Activated CD4-positive, alpha-beta T cell treated with anti-CD3 and anti-CD28 coated beads, Interleukin-2, amount 10 ng/mL, durations not matched to agents 24 days and 14 days (primary cell): Measurements from ENCODE around the gene SLC25A26. TPM values are rescaled to one million over a fixed set of nuclear protein-coding genes. Genes with fewer than 3 reads are reported as not detected.
"Not testable (repeated sequence)": the region's sequence is repeated elsewhere in the genome, so short reads cannot be mapped to it uniquely, and the experiment has no call there.

Experiments used
- DNase-seq: peaks from one replicate; pipeline ENCODE4 v3.0.0; 2022
- H3K27ac Mint-ChIP-seq: one replicate; pipeline ENCODE4 v1.8.0; 2022; ENCODE audit warnings: mild to moderate bottlenecking, mixed read lengths
- H3K27me3 Mint-ChIP-seq: one replicate; pipeline ENCODE4 v1.8.0; 2022; ENCODE audit warnings: mixed read lengths
- H3K36me3 Mint-ChIP-seq: one replicate; pipeline ENCODE4 v1.8.0; 2022; ENCODE audit warnings: low read depth, mild to moderate bottlenecking, mixed read lengths
- H3K4me1 Mint-ChIP-seq: one replicate; pipeline ENCODE4 v1.8.0; 2021; ENCODE audit warnings: mixed read lengths
- H3K4me3 Mint-ChIP-seq: one replicate; pipeline ENCODE4 v1.8.0; 2022; ENCODE audit warnings: mild to moderate bottlenecking, moderate library complexity, mixed read lengths
- H3K9me3 Mint-ChIP-seq: one replicate; pipeline ENCODE4 v1.8.0; 2021; ENCODE audit warnings: mixed read lengths
- intact Hi-C: fragments of 100-400 bp; cut with micrococcal nuclease; formaldehyde crosslinking; loops from one replicate; pipeline ENCODE4 v1.15.1; 2023
- total RNA-seq: library from RNA; stranded (reverse); gene quantifications from 2 replicates; pipeline ENCODE4 v1.2.3, GENCODE V29; 2022

Gene SLC25A26
- total RNA-seq, 1 donor from 2014 or later = 22.1 TPM

DNA sequence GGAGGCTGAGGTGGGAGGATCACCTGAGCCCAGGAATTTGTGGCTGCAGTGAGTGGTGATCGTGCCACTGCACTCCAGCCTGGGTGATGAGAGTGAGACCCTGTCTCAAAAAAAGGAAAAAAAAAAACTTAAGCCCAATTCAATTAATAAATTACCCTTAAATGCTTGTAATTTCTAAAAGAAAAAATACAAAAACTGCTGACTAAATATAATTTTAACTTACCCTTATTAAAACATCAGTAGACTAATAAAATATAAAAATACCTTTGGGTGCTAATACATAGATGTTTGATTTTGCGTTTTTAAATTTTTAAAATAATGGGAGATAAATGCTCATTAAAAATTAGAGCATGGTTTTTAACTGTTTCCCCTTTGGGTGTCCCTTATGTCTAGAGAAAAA, 17.5 kb upstream of the SLC25A26 start:
- Mint-ChIP-seq H3K4me1 (no peaks in the 10 kb centered on the region), H3K27me3 (peaks cover 9% of the 10 kb centered on the region), H3K27ac (no peak overlapping the region), H3K4me3 (no peak overlapping the region), H3K9me3 (no peaks in the 10 kb centered on the region), H3K36me3 (no peaks in the 10 kb centered on the region)
- intact Hi-C loops = no loop called here
- no peak for DNase-seq

- peak; percentile 27 for DNase-seq
- H3K4me1 Mint-ChIP-seq = no peaks in the 10 kb centered on the region
- H3K36me3 Mint-ChIP-seq = no peaks in the 10 kb centered on the region
- no peak overlapping the region for H3K27ac Mint-ChIP-seq
- no peak overlapping the region for H3K4me3 Mint-ChIP-seq
- intact Hi-C loops = no loop called here
- H3K27me3 Mint-ChIP-seq = peaks cover 4% of the 10 kb centered on the region
- no peaks in the 10 kb centered on the region for H3K9me3 Mint-ChIP-seq
Observed at GRCh38 chr3:66206806-66207205, 14.0 kb upstream of the SLC25A26 start.

DNA sequence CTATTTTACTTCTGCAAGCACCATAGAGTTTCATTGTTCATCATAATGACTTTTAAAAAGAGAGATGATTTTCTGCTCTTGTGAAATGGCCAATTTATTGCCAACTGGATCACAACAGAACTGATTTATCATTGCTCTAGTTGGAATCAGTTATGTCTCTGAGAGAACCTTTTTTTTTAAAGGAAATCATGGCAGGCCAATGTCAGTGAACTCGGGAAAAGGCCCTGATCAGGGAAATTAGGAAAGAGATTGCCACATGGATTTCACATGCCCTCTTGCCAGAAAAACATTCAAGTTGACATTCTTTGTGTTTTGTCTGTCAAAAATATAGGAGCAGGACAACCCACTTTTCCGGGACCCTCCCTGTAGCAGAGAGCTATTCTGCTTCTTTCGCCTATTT, 12.6 kb upstream of the SLC25A26 start:
- H3K27ac Mint-ChIP-seq = no peak overlapping the region

GRCh38 chr3:66210687-66211295, 10.0 kb upstream of the SLC25A26 start:
- H3K27me3 Mint-ChIP-seq = no peaks in the 10 kb centered on the region
- H3K4me1 Mint-ChIP-seq = no peaks in the 10 kb centered on the region
- no peak for DNase-seq
- no peaks in the 10 kb centered on the region for H3K36me3 Mint-ChIP-seq
- no peaks in the 10 kb centered on the region for H3K9me3 Mint-ChIP-seq
- intact Hi-C loops = no loop called here
- H3K27ac Mint-ChIP-seq = no peak overlapping the region
- H3K4me3 Mint-ChIP-seq = no peak overlapping the region

More for the DNA sequence above, 12.6 kb upstream of the SLC25A26 start:
- H3K27me3 Mint-ChIP-seq = peaks cover 2% of the 10 kb centered on the region
- no peaks in the 10 kb centered on the region for H3K9me3 Mint-ChIP-seq
- no peaks in the 10 kb centered on the region for H3K36me3 Mint-ChIP-seq
- intact Hi-C loops = no loop called here
- no peak for DNase-seq
- no peaks in the 10 kb centered on the region for H3K4me1 Mint-ChIP-seq
- no peak overlapping the region for H3K4me3 Mint-ChIP-seq

DNA sequence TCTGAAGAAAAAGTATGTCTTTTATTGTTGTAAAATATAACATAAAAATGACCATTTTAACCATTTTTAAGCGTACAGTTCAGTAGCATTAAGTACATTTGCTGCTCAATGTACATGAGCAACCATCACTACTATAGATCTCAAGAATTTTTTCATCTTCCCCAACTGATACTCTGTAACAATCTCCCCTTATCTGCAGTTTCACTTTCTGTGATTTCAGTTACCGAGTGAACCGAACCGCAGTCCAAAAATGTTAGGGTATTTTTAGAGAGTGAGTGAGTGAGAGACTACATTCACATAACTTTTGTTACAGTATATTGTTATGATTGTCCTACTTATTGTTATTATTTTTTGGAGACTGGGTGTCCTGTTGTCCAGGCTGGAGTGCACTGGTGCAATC, 9.0 kb upstream of the SLC25A26 start:
- Mint-ChIP-seq H3K27ac (no peak overlapping the region), H3K4me3 (no peak overlapping the region), H3K4me1 (no peaks in the 10 kb centered on the region), H3K9me3 (no peaks in the 10 kb centered on the region), H3K36me3 (no peaks in the 10 kb centered on the region), H3K27me3 (no peaks in the 10 kb centered on the region)
- DNase-seq = peak; percentile 33
- intact Hi-C loops = no loop called here

- H3K27ac Mint-ChIP-seq = no peak overlapping the region
- H3K36me3 Mint-ChIP-seq = no peaks in the 10 kb centered on the region
- no peak overlapping the region for H3K4me3 Mint-ChIP-seq
- intact Hi-C loops = no loop called here
- no peak for DNase-seq
- H3K4me1 Mint-ChIP-seq = peaks cover 2% of the 10 kb centered on the region
- no peaks in the 10 kb centered on the region for H3K27me3 Mint-ChIP-seq
- no peaks in the 10 kb centered on the region for H3K9me3 Mint-ChIP-seq
Observed at GRCh38 chr3:66215106-66215505, 5.7 kb upstream of the SLC25A26 start.

- peaks cover 25% of the 10 kb centered on the region for H3K36me3 Mint-ChIP-seq
- H3K27ac Mint-ChIP-seq = no peak overlapping the region
- H3K27me3 Mint-ChIP-seq = no peaks in the 10 kb centered on the region
- peak overlapping the region; percentile 98 for H3K4me3 Mint-ChIP-seq
- intact Hi-C loops = loop anchor here (2.0 to 5.0 kb wide), 7 partner anchors 19 to 1432 kb away; partner anchors contain the start of genes KBTBD8, LRIG1 and SUCLG2
- peaks cover 5% of the 10 kb centered on the region for H3K9me3 Mint-ChIP-seq
- no peak for DNase-seq
- peaks cover 35% of the 10 kb centered on the region for H3K4me1 Mint-ChIP-seq
Observed at GRCh38 chr3:66220066-66220465, 735 bp upstream of the SLC25A26 start.

- Mint-ChIP-seq H3K4me1 (peaks cover 43% of the 10 kb centered on the region), H3K36me3 (peaks cover 38% of the 10 kb centered on the region), H3K27me3 (no peaks in the 10 kb centered on the region), H3K27ac (peak overlapping the region; percentile 80), H3K9me3 (peaks cover 5% of the 10 kb centered on the region), H3K4me3 (peak overlapping the region; percentile 11)
- intact Hi-C loops = loop anchor here (5.0 kb wide), 2 partner anchors 262 to 1428 kb away; partner anchors contain the start of gene SUCLG2
- DNase-seq = no peak
Observed at GRCh38 chr3:66224220-66224619, 3.4 kb downstream of the SLC25A26 start.

- H3K27me3 Mint-ChIP-seq, H3K9me3 Mint-ChIP-seq, H3K27ac Mint-ChIP-seq, DNase-seq, intact Hi-C loops, H3K4me3 Mint-ChIP-seq: not testable (repeated sequence)
- H3K36me3 Mint-ChIP-seq = peaks cover 45% of the 10 kb centered on the region
- H3K4me1 Mint-ChIP-seq = peaks cover 41% of the 10 kb centered on the region
Observed at GRCh38 chr3:66226093-66226492, 5.3 kb downstream of the SLC25A26 start.

DNA sequence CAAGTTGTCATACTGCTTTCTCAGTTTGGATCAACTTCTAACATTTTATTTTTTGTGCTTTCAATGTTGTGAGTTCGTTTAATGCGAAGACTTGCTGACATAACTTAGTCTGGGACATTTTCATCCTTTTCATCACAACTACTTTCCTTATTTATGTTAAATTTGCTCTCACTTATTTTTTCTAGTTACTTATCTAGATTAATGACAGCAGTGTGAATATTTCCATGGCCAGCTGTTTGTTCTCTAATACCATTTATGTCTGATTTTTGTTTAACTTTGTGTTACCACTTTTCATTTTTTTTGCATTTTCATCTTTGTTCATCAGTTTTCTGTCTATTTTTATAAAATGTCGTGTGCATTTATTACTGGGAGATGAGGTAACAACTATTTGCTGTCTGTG, 6.2 kb downstream of the SLC25A26 start:
- no peak overlapping the region for H3K4me3 Mint-ChIP-seq
- no peaks in the 10 kb centered on the region for H3K27me3 Mint-ChIP-seq
- peaks cover 5% of the 10 kb centered on the region for H3K9me3 Mint-ChIP-seq
- H3K4me1 Mint-ChIP-seq = peaks cover 32% of the 10 kb centered on the region
- no peak for DNase-seq
- peaks cover 43% of the 10 kb centered on the region for H3K36me3 Mint-ChIP-seq
- no peak overlapping the region for H3K27ac Mint-ChIP-seq
- intact Hi-C loops = no loop called here

GRCh38 chr3:66227915-66228314, 7.1 kb downstream of the SLC25A26 start:
- H3K27me3 Mint-ChIP-seq = no peaks in the 10 kb centered on the region
- H3K4me1 Mint-ChIP-seq = peaks cover 28% of the 10 kb centered on the region
- H3K4me3 Mint-ChIP-seq = no peak overlapping the region
- DNase-seq = no peak
- H3K9me3 Mint-ChIP-seq = peaks cover 5% of the 10 kb centered on the region
- H3K27ac Mint-ChIP-seq = no peak overlapping the region
- H3K36me3 Mint-ChIP-seq = peaks cover 43% of the 10 kb centered on the region
- intact Hi-C loops = no loop called here

DNA sequence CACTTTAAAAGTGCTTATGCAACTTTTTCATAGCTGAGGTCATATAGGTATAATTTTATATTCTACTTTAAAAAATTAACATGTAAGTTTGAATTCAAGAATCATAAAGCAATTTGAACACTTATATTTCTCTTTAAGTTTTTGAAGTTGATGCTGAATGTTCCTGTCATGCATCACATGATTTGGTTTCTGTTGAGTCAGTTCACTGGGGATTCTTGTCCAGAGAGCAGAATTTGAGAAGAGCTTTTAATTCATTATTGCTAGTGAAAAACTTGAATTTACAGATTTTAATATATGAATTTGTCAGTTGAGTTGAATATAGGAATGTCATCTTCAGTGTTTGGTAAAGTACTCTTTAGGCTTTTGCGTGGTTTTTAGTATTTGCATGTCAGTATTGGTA, 7.9 kb downstream of the SLC25A26 start:
- H3K36me3 Mint-ChIP-seq = peaks cover 38% of the 10 kb centered on the region
- H3K4me1 Mint-ChIP-seq = peaks cover 21% of the 10 kb centered on the region
- H3K27me3 Mint-ChIP-seq = no peaks in the 10 kb centered on the region
- peaks cover 5% of the 10 kb centered on the region for H3K9me3 Mint-ChIP-seq
- intact Hi-C loops = no loop called here
- no peak overlapping the region for H3K4me3 Mint-ChIP-seq
- DNase-seq = no peak
- H3K27ac Mint-ChIP-seq = no peak overlapping the region

DNA sequence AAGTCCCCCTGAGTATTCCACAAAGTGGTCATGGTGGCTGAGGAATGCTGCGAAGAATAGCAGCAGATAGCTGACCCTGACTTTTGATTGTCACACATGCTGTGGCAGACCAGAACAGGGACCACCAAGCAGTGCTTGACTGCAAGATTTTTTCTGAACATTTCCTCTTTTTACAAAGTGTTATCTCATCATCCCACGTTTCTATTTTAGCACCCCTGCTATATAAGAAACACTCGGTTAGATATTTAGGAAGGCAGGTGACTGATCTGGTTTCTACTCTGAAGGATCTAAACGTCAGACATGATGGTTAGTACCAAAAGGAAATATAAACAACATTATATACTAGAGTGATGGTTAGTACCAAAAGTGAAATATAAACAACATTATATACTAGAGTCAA, 9.1 kb downstream of the SLC25A26 start:
- intact Hi-C loops = no loop called here
- H3K27ac Mint-ChIP-seq = no peak overlapping the region
- peaks cover 31% of the 10 kb centered on the region for H3K36me3 Mint-ChIP-seq
- peaks cover 2% of the 10 kb centered on the region for H3K9me3 Mint-ChIP-seq
- no peak overlapping the region for H3K4me3 Mint-ChIP-seq
- H3K27me3 Mint-ChIP-seq = no peaks in the 10 kb centered on the region
- DNase-seq = peak; percentile 17
- H3K4me1 Mint-ChIP-seq = peaks cover 10% of the 10 kb centered on the region

DNA sequence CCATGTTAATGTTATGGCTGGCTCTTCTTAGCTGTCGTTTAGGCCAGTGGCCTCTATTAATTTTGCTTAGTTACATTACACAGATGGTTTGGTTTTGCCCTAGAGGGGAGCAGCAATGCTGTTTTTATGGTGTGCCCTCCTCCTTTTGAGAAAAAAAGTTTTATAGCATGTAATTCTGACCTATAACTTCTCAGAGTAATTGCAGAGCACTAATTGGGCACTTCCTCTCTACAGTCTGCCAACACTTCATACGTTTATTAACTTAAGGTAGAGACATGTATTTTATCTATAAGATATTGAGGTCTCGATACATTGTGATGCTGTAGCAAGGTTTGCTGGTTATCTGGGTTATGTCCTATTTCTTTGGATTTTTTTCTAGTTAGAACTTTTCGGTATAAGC, 12.2 kb downstream of the SLC25A26 start:
- intact Hi-C loops = no loop called here
- Mint-ChIP-seq H3K4me1 (peaks cover 5% of the 10 kb centered on the region), H3K27ac (no peak overlapping the region), H3K36me3 (peaks cover 40% of the 10 kb centered on the region), H3K4me3 (no peak overlapping the region), H3K27me3 (no peaks in the 10 kb centered on the region), H3K9me3 (peaks cover 9% of the 10 kb centered on the region)
- no peak for DNase-seq

- peaks cover 54% of the 10 kb centered on the region for H3K36me3 Mint-ChIP-seq
- H3K27ac Mint-ChIP-seq = no peak overlapping the region
- DNase-seq = no peak
- peaks cover 23% of the 10 kb centered on the region for H3K9me3 Mint-ChIP-seq
- H3K27me3 Mint-ChIP-seq = no peaks in the 10 kb centered on the region
- H3K4me1 Mint-ChIP-seq = peaks cover 15% of the 10 kb centered on the region
- H3K4me3 Mint-ChIP-seq = no peak overlapping the region
- intact Hi-C loops = no loop called here
Observed at GRCh38 chr3:66236281-66236680, 15.5 kb downstream of the SLC25A26 start.
